Glomerular visceral epithelial cell (primary cell): ENCODE data around the gene CRTC1.
"Not testable (repeated sequence)": the region's sequence is repeated elsewhere in the genome, so short reads cannot be mapped to it uniquely, and the experiment has no call there.

ENCODE experiments used
- DNase-seq: peaks from one replicate; pipeline ENCODE4 v3.0.0-alpha.2; 2016; ENCODE audit errors: extremely low spot score

The CRTC1 gene

DNA sequence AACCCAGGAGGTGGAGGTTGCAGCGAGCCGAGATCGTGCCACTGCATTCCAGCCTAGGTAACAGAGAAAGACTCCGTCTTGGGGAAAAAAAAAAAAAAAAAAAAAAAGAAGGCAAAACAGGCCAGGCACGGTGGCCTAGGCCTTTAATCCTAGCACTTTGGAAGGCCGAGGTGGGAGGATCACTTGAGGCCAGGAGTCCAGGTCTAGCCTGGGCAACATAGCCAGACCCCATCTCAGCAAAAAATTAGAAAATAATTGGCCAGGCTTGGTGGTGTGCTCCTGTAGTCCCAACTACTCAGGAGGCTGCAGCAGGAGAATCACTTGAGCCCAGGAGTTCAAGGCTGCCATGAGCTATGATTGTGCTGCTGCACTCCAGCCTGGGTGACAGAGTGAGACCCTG is 43.4 kb downstream of the CRTC1 start:
- no peak for DNase-seq

GRCh38 chr19:18727602-18728001 is 44.1 kb downstream of the CRTC1 start:
- not testable (repeated sequence) for DNase-seq

- no peak for DNase-seq
Observed at GRCh38 chr19:18729933-18730530, 46.6 kb downstream of the CRTC1 start.

GRCh38 chr19:18730885-18731513 is 47.5 kb downstream of the CRTC1 start:
- DNase-seq, result no peak

DNA sequence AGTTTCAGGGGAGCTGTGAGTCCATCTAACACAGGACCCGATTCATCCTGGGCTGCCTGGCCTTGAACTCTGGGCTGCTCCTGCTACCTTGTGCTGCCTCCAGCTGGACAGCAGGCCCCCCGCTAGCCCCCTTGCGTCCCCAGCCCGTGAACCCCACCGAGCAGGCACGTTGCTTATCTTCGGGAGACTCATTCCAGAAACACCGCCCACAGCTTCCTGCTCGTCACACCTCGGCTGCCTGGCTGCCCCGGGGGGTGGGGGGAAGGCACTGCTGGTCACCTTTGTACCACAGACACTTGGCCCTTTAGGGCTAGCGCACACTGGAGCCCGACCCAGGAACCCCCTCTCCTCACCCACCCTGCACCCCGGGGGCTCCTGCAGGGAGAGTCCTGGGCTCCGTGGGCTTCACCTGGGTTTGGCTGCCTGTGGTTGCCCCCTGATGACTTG is 48.1 kb downstream of the CRTC1 start:
- no peak for DNase-seq

DNA sequence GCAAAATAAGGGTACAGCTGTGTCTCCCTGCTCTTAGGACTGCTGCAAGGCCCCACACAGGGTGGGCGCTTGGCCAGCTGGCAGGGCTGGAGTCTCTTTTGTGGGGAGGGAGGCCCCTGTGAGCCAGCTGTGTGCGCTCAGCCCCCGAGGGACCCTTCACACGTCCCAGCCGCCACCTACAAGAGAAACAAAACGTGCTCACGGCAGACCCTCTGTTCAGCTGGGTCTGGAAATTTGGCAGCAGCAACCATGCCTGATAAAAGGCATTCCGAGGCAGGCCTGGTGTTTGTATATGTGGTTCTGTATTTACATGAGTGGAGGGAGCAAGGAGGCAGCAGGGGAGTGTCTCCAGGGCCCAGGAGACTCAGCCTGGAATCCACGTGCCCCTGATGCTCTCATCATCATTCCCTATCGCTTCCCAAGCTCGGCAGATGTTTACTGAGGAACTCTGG is 49.7 kb downstream of the CRTC1 start:
- DNase-seq, result no peak

- DNase-seq, result not testable (repeated sequence)
Observed at GRCh38 chr19:18733762-18734332, 50.4 kb downstream of the CRTC1 start.

DNA sequence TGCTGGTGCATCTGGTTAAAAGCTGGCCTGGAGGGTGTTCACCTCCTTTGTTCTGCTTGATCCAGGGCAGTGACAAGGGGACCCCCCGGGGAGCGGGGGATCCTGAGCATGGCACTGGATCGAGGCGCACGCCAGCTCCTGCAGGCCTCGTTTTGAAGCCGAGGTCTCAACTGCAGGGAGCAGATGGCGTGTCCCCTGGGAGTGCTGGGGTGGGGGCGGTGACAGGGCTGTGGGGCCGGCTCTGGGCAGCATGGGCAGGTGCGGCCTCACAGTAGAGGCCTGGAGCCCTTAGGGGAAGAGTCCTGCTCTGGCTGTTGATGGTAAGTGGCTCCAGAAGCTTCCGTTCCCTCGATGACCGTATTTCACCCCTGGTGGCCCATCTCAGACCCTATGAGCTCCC is 51.8 kb downstream of the CRTC1 start:
- no peak for DNase-seq

- no peak for DNase-seq
Observed at GRCh38 chr19:18735752-18736151, 52.3 kb downstream of the CRTC1 start.

GRCh38 chr19:18736415-18737336 is 53.2 kb downstream of the CRTC1 start:
- no peak for DNase-seq

- DNase-seq, result no peak
Observed at GRCh38 chr19:18737337-18737953, 54.0 kb downstream of the CRTC1 start.

DNA sequence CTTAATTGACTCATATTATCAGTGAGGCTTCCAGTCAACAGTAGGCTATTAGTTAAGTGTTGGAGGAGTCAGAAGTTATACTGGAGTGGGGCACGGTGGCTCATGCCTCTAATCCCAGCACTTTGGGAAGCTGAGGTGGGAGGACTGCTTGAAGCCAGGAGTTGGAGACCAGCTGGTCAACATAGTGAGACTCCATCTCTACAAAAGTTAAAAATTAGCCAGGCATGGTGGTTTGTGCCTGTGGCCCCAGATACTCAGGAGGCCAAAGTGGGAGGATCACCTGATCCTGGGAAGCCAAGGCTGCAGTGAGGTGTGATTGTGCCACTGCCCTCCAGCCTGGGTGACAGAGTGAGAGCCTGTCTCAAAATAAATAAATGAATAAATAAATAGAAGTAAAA is 54.5 kb downstream of the CRTC1 start:
- peak; percentile 60 for DNase-seq

DNA sequence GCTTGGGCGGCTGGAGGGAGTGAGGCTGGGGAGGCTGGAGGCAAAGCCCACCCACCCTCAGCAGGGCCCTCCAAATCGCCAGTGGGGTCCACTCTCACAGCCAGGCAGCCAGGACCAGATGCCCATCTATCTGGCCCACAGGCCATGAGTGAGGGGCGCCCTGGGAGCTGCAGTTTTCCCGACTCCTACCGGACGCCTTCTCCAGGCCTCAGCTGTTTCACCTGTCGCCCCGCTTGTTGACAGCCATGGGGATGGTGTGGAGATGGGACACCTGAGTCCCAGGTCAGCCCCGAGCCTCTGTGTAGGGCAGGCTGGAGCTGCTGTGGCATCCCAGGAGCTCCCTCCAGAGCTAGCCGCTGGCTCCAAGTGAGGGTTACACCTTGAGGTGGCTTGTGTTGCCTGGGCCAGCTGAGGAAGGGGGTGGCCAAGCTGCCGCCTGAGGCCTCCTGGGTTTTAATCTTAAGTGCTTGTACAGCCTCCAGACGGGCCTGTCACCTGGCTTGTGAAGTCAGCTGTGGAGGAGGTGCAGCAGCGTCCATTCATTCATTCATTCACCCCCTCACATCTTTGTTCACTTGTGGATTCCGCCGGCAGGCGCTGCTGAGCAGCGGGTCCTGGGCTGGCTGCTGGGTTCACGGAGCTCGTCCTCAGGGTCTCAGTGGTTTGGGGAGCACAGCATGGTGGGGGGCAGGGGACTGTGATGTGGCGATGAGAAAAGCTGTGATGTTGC is 55.6 kb downstream of the CRTC1 start:
- no peak for DNase-seq

DNA sequence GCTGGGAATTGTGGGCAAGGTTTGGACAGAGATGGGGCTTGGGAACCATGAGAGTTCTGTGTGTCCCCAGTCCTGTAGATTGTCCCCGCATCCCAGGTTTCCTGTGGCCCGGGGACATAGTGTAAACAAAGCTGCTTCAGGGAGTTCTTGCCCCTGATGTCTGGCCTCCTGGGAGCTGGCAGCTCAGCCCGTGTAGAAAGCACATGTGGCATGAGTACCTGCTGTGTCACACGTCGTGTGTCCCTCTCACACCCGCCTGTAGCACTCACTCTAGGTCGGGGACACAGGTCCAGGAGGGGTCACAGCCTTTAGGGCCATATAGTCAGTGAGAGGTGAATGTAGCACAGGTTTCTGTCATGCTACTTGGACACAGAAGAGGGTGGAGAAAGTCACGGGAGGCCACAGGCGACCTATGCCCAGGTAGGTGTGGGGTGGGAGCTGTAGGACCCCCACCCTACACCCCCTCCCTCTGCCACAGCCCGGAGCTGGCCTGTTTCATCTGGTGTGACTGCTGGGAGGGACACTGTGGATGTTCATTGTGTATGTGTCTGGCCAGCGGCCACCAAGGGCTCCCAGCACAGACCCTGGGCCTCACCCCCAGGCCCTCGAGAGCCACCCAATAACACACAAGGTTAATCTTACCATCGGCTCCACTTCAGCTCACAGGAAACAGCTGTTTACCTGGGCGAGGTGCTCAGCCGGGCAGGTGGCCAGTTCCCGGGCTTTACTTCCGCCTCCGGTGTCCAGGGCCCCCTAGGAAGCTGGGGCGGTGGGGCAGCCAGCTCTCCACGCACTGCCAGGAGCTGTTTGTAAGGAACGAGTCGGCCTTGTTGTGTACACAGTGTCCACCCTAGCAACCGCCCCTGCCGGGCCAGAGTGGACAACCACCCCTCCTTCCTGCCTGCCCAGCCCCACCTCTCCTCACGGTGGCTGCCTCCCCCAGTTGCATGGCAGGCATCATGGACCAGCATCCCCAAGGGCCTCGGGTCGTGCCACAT is 57.9 kb downstream of the CRTC1 start:
- no peak for DNase-seq

- DNase-seq, result no peak
Observed at GRCh38 chr19:18742324-18742723, 58.8 kb downstream of the CRTC1 start.

GRCh38 chr19:18742838-18743783 is 59.6 kb downstream of the CRTC1 start:
- no peak for DNase-seq

DNA sequence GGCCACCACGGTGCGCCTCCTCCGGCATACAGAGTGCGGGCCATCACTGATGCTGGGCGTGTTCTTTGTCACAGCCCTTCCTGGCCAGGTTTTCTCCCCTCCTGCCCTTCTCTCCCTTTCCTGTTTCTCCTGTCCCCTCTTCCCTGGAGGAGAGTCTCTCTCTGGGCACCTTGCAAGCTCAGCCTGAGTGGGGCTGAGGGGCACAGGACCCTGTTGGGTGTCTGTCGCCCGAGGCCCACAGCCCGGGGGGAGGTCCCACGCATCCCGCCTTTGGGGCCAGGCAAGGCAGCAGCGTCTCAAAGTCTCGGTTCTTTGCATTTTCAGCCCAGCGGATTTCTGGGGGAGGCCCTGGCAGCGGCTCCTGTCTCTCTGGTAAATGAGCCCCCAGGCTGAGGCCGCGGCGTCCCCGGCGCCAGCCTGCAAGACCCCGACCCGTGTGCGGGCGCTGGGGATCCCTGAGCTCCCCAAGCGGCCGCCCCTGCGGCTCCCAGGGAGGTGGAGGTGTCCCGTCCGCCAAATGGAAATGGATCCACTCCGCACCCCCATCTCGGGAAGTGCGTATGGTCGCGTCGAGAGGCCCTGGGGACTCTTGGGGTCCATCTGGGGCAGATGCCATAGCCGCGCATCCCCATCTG is 60.4 kb downstream of the CRTC1 start:
- DNase-seq, result no peak

- DNase-seq, result no peak
Observed at GRCh38 chr19:18745012-18745735, 61.7 kb downstream of the CRTC1 start.
